ENCODE measurements around the gene GCDH.
"Not testable (repeated sequence)": the region's sequence is repeated elsewhere in the genome, so short reads cannot be mapped to it uniquely, and the experiment has no call there.

The GCDH gene

GRCh38 chr19:12872941-12873890 lies 17.7 kb upstream of the GCDH start:
- DNase-seq, result peak; percentile 26

- no peak for DNase-seq
These were observed 16.8 kb upstream of the GCDH start for GRCh38 chr19:12873891-12874745.

- DNase-seq, result no peak
These were observed 15.9 kb upstream of the GCDH start for GRCh38 chr19:12875086-12875485.

- no peak for DNase-seq
These were observed 10.3 kb upstream of the GCDH start for GRCh38 chr19:12880551-12881171.

DNA sequence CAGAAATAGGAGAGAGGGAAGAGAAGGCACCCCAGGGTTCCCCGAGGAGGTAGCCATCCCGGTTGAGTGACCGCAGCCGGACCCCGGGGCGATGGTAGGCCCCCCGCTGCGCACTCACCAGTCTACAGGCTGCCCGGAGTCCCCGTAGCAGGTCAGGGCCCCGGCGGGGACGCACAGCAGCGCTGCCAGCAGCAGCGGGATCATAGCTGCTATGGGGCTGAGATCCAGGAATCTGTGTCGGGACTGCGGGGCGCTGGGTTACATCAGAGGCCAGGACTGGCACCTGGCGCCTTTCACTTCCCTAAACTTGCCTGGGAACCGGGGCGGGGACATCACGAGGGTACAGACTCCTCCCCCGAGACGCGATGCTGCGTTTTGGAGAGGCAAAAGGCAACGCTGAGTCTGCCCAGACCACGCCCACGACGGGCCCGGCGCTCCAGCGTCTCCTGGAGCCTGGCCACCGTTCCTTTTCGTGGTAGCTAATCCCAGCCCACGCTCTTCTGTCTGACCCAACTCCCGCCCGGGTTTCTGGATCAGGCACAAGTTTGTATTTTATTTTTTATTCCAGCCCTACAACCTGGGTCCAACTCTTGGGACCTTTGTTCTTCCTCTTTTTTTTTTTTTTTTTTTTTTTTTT lies 9.7 kb upstream of the GCDH start, which contains the start of gene DNASE2:
DNASE2 (minus strand) TSS at position 278 of the 637 bp plus-strand sequence; CDS start at position 204, 74 bp downstream.
- peak; percentile 71 for DNase-seq

- DNase-seq, result no peak
These were observed 8.4 kb upstream of the GCDH start for GRCh38 chr19:12882589-12882988.

GRCh38 chr19:12884202-12884601 lies 6.8 kb upstream of the GCDH start:
- DNase-seq, result no peak

DNA sequence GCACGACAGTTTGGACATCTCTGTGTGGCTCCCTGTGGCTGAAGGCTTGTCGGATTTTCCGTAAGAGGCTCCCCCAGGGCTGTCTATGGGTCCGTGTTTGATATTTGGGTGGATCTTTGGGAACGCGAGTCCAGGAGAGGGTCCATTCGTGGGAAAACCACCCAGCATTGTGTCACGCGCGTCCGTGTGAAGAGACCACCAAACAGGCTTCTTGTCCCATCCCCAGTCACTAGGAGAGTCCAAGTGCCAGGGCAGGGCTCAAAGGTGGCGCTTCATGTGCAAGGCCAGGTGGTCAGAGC lies 6.4 kb upstream of the GCDH start:
- DNase-seq, result no peak

DNA sequence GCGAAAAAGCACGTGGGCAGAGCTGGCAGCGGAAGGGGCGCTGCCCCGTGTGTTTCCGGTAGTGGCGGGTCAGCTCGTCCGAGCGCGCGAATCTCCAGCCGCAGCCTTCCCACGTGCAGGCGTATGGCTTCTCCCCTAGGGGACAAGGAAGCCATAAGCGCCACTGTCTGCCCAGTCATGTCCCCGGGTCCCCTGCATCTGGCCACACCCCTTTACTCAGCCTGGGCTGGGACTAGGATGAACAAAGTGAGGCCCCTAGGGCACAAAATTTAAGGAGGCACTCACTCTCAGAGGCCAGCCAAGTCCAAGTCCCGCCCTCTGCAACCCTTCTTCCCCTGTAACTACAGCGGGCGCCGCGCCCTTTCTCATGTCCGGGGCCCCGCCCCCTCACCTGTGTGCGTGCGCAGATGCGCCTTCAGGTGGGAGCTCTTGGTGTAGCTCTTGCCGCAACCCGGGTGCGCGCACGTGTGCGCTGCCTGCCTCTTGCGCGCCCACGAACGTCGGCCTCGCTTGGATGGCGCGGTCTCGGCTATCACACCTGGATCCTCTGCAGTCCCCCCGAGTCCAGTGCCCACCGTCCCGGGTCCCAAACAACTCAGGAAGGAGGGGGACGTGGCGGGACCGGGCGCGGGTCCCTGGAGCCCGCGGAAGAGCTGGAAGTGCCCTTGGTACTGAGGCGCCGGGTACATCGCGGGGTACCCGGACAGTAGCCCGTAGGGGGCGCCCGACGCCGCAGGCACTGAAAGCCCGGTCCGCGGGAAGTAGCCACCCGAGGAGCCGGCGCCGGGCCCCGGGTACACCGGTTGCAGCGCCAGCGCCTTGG lies 5.8 kb upstream of the GCDH start:
- no peak for DNase-seq

DNA sequence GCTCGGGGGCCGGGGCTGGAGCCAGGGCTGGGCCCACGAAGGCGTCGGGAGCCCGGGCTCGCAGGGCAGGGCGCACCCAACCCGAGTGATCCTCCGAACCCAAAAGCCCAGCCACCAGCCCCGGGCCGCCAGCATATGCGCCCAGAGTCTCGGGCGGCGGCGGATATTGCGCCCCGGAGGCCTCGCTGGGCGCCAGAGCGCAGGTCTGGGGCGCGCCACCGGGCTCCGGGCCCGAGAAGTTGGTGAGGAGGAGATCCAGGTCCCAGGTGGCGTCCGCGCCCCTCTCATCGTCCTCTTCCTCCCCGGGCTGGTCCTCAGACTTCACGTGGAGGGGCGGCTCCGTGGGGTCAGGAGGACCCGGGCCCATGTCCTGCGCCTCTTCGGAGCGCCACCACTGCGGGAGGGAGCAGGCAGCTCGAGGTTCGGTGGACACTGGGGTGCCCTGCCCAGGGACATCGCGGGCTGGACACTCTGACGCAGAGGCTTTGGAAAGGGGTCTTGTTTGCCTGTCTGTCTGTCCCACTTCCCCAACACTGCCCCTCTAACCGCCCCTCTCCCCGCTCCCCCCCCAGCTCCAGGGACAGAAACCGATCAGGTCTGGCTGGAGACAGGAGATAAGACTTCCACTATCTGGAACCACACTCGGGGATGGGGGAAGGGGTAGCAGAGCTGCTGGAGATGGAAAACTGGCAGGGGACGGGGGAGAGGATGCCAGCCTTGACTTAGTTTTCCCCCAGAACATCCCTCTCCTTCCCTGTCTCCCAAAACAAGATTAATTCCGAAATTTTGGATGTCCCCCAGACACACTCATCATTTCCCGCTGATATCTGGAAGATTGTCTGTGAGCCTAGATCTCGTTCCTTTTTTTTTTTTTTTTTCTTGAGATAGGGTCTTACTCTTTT lies 5.0 kb upstream of the GCDH start:
- DNase-seq, result no peak

GRCh38 chr19:12886651-12886968 lies 4.3 kb upstream of the GCDH start:
- no peak for DNase-seq

DNA sequence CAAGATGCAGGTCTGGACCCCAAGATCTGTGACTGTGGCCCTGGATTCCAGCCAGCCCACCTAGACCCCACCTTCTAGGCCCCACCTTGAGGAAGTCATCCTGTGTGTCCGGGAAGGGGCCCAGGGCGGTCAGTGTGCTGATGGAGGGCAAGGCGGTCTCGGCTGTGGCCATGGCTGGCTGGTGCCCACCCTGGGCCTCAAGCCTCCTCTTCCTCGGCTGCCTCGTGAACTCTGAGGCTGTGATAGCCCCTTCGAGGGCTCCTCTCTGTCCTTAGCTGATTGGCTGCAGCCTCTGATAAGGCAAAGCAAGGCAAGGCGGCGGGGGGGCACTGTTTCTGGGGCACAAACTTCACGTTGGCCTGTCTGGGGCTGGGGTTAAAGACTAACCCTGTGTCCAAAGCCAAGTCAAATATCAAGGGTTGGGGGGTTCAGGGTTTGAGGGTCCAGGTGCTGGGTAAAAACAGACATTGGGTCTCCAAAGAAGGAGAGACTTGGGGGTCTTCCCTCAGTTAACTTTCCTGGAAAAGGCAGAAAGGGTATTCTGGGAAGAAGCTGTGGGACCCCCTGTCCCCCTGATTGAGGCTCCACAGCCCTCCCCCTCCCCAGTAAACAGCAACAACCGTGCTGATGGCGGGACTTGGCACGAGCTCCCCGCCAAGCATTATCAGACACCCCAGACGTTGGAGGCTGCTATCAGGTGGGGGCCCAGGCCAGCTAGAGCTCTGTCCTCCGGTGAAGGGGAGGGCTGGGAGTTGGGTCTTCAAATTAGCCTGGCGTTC lies 3.8 kb upstream of the GCDH start, which contains the start of gene KLF1:
KLF1 (minus strand) TSS at position 233 of the 779 bp plus-strand sequence; CDS start at position 172, 61 bp downstream.
- DNase-seq, result no peak

DNA sequence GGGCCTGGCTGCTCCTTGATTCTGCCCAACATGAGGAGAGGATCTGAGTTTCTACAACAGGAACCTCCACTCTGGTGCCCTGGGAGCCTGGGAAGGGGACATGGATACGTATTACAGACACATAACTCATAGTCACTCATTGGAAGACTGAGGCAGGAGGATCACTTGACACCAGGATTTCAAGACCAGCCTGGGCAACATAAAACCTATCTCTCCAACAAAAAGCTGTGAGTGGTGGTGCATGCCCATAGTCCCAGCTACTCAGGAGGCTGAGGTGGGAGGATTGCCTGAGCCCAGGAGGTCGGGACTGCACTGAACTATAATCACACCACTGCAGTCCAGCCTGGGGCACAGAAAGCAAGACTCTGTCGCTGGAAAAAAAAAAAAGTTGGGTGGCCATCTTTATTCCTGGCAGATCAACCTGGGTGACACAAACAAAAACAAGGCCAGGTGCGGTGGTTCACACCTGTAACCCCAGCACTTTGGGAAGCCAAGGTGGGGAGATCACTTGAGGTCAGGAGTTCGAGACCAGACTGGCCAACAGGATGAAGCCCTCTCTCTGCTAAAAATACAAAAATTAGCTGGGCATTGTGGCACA lies 2.9 kb upstream of the GCDH start:
- DNase-seq, result no peak

DNA sequence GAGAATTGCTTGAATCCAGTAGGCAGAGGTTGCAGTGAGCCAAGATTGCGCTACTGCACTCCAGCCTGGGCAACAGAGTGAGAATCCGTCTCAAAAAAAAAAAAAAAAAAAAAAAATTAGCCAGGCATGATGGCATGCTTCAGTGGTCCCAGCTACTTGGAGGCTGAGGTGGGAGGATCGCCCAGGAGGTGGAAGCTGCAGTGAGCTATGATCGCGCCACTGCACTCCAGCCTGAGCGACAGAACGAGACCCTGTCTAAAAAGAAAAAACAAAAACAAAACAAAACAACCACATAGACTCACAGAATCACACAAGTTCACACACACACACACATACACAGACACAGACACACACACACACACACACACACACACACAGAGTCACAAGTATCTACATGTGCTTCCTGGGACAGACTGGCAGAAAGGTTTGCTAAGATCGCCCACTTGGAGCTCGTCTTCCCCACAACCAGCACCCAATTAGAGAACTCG lies 617 bp upstream of the GCDH start:
- DNase-seq, result not testable (repeated sequence)

DNA sequence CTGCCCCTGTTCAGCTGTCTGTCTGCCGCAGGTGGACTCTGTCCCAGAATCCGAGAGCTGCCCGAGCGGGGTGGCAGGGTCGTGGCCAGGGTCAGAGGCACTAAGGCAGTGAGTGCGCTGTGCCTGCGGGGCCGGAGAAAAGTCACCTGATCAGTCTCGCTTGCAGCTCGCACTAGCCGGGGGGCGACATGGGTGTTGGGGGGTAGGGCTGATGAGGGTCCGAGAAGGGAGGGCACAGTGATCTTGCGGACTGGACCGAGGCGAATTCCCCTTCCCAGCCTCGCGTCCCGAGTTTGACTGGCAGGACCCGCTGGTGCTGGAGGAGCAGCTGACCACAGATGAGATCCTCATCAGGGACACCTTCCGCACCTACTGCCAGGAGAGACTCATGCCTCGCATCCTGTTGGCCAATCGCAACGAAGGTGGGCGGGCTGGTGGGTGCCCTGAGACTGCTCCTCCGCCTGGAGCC lies 627 bp downstream of the GCDH start:
- no peak for DNase-seq

- no peak for DNase-seq
These were observed 2.6 kb downstream of the GCDH start for GRCh38 chr19:12893582-12893981.

DNA sequence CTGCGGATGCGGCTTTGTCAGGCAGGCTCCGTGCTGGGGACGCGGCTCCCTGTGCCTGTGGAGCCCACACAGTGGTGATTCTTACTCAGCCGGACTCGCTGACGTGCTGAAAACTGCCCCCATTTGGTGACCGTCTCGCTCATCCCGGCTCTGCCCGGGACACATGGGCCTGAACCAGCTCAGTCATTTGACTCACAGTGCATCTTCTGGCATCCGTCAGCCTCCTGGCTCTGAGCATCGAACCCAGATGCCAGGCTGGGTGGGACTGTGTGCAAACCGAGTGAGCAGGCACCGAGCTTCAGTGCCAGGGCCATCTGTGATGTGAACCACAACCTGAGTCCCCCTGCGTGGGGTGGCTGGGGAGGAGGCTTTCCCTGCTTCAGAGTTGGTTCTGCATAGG lies 5.5 kb downstream of the GCDH start:
- DNase-seq, result no peak

GRCh38 chr19:12899891-12900518 lies 9.0 kb downstream of the GCDH start:
- DNase-seq, result no peak

- no peak for DNase-seq
These were observed 16.2 kb downstream of the GCDH start for GRCh38 chr19:12907166-12907565.

All from GOT3 (cell line).